CD4-positive, alpha-beta memory T cell (primary cell): ENCODE measurements around the gene CLCC1. TPM values are rescaled to one million over a fixed set of nuclear protein-coding genes. Genes with fewer than 3 reads are reported as not detected.
"Not testable (repeated sequence)": the region's sequence is repeated elsewhere in the genome, so short reads cannot be mapped to it uniquely, and the experiment has no call there.

Experiments used
- CTCF ChIA-PET: fragments of 350-600 bp; sonication (Branson Sonifier 250); formaldehyde crosslinking; loops from one replicate; lab custom pipeline; 2021; ENCODE audit warnings: inconsistent platforms; ENCODE audit not compliant: partially characterized antibody; lab: Charles Lee
- POLR2A ChIA-PET: fragments of 350-600 bp; sonication (Branson Sonifier 250); formaldehyde crosslinking; loops from one replicate; lab custom pipeline; 2021; ENCODE audit not compliant: partially characterized antibody; lab: Charles Lee
- DNase-seq, 5 donors: peaks; one replicate each; pipeline versions ENCODE4 v3.0.0 to v3.0.0-alpha.2; 2020 to 2022; ENCODE audit warnings: mixed read lengths in 1 of 5
- H3K27ac ChIP-seq: one replicate; pipeline ENCODE4 v1.7.0; 2013; ENCODE audit warnings: low read depth, low read length
- H3K27me3 ChIP-seq: 2 replicates; pipeline ENCODE4 v1.7.0; 2013; ENCODE audit warnings: mild to moderate bottlenecking, low read length, moderate library complexity; ENCODE audit not compliant: insufficient read depth
- H3K36me3 ChIP-seq: 2 replicates; pipeline ENCODE4 v1.7.0; 2013; ENCODE audit warnings: mild to moderate bottlenecking, low read length, moderate library complexity; ENCODE audit not compliant: insufficient read depth
- H3K4me1 ChIP-seq: 2 replicates; pipeline ENCODE4 v1.7.0; 2013; ENCODE audit warnings: mild to moderate bottlenecking, low read length, moderate library complexity; ENCODE audit not compliant: insufficient read depth
- H3K4me3 ChIP-seq, 2 donors: one replicate each; pipeline ENCODE4 v1.7.0; 2013; ENCODE audit warnings: low read length in 2 of 2, mild to moderate bottlenecking in 1 of 2
- H3K9me3 ChIP-seq, 2 donors: one replicate each; pipeline ENCODE4 v1.7.0; 2013; ENCODE audit warnings: low read length in 2 of 2, control low read depth in 1 of 2; ENCODE audit not compliant: control insufficient read depth in 1 of 2
- H3K27ac Mint-ChIP-seq, 7 donors: one replicate each; pipeline ENCODE4 v1.8.0; 2020 to 2021; ENCODE audit warnings: mixed read lengths in 7 of 7, mild to moderate bottlenecking in 6 of 7, inconsistent platforms in 3 of 7, moderate library complexity in 3 of 7
- H3K27me3 Mint-ChIP-seq, 2 donors: one replicate each; pipeline ENCODE4 v1.8.0; 2020 to 2021; ENCODE audit warnings: mixed read lengths in 2 of 2
- H3K36me3 Mint-ChIP-seq, 2 donors: one replicate each; pipeline ENCODE4 v1.8.0; 2020 to 2021; ENCODE audit warnings: mixed read lengths in 2 of 2, inconsistent platforms in 1 of 2, mild to moderate bottlenecking in 1 of 2
- H3K4me1 Mint-ChIP-seq, 4 donors: one replicate each; pipeline ENCODE4 v1.8.0; 2020 to 2021; ENCODE audit warnings: mixed read lengths in 4 of 4, mild to moderate bottlenecking in 1 of 4
- H3K4me3 Mint-ChIP-seq, 8 donors: one replicate each; pipeline ENCODE4 v1.8.0; 2020 to 2021; ENCODE audit warnings: mixed read lengths in 8 of 8, mild to moderate bottlenecking in 7 of 8, moderate library complexity in 6 of 8, inconsistent platforms in 3 of 8
- H3K9me3 Mint-ChIP-seq, 8 donors: one replicate each; pipeline ENCODE4 v1.8.0; 2020 to 2021; ENCODE audit warnings: mixed read lengths in 8 of 8, mild to moderate bottlenecking in 5 of 8, inconsistent platforms in 3 of 8, moderate library complexity in 1 of 8
- intact Hi-C: fragments of 100-400 bp; cut with micrococcal nuclease; formaldehyde crosslinking; loops from one replicate; pipeline ENCODE4 v1.15.1; 2023
- polyA plus RNA-seq, 2 donors: library from polyadenylated mRNA; unstranded; fragments of 300-500 nt; fragmentation: Illumina TruSeq; gene quantifications; one replicate each; pipeline ENCODE4 v1.2.3, GENCODE V29; 2021
- total RNA-seq, 2 experiments: library from RNA; stranded (reverse); gene quantifications; one replicate each; pipeline ENCODE4 v1.2.3, GENCODE V29; 2021

Gene CLCC1
- total RNA-seq (10 to 100 TPM; 29.7 to 31.6 TPM), polyA plus RNA-seq (10 to 100 TPM; 15.4 to 17.1 TPM)

GRCh38 chr1:108963052-108963686, at the start of gene CLCC1:
Gene CLCC1 (minus strand): TSS chr1:108963484. CDS start chr1:108950437, 13,047 bp downstream.
- Histone ChIP-seq H3K9me3 (no peaks in the 10 kb centered on the region), H3K27me3 (no peaks in the 10 kb centered on the region), H3K4me3 (peak within 1 kb of the TSS; percentile 68 to 79), H3K4me1 (peaks cover 25% of the 10 kb centered on the region), H3K36me3 (no peaks in the 10 kb centered on the region), H3K27ac (peak within 1 kb of the TSS; percentile 81)
- peak within 1 kb of the TSS; percentile 88 to 95 (median 90) for H3K4me3 Mint-ChIP-seq
- H3K27me3 Mint-ChIP-seq: no peaks in the 10 kb centered on the region
- intact Hi-C loops: loop anchor here (1.0 to 5.0 kb wide), 7 partner anchors 80 to 268 kb away; partner anchors contain the start of genes SARS1, STXBP3, TAF13 and WDR47
- H3K4me1 Mint-ChIP-seq: peaks cover 18 to 52% (median 31%) of the 10 kb centered on the region in 4 donors
- DNase-seq: peak; percentile 92 to 96 (median 94)
- no peaks in the 10 kb centered on the region for H3K9me3 Mint-ChIP-seq
- H3K27ac Mint-ChIP-seq: peak within 1 kb of the TSS; percentile 91 to 97 (median 96)
- ChIA-PET POLR2A (interaction anchor here (0.6 to 3.0 kb wide), 17 partner anchors 11 to 764 kb away, joined by 3 to 23 read pairs (median 6); partner anchors contain the start of genes ATXN7L2, HENMT1, PRPF38B and SARS1), CTCF (interaction anchor here (0.9 to 2.6 kb wide), 3 partner anchors 11 to 150 kb away, joined by 3 to 6 read pairs (median 3); a partner anchor contains a TSS)
- peaks cover 10 to 16% of the 10 kb centered on the region in 2 donors for H3K36me3 Mint-ChIP-seq

DNA sequence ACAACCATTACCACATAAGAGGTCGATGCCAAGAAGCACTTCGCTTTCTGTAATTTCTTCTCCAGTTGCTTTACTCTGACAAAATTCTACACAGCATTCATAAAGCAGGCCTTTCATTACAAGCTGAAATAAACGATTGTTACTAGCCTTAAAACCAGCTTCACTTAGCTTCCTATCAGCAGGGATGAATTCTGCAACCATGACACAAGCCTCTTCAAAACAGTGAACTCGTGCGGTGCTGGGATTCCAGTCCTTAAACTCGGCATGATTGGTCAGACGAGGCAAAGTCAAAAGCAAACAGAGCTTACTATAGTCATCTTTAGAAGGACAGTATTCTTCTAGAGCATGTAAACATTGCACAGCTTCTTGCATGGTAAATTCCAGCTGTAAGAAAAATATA, 48.1 kb upstream of the CLCC1 start:
- H3K27me3 Mint-ChIP-seq: no peaks in the 10 kb centered on the region
- POLR2A ChIA-PET: no interaction called here

GRCh38 chr1:108996622-108997021, 33.3 kb upstream of the CLCC1 start:
- H3K27me3 Mint-ChIP-seq, H3K9me3 ChIP-seq, H3K4me3 Mint-ChIP-seq, H3K27ac ChIP-seq, H3K4me1 Mint-ChIP-seq, H3K4me1 ChIP-seq, H3K36me3 ChIP-seq, CTCF ChIA-PET, DNase-seq, H3K27me3 ChIP-seq, H3K4me3 ChIP-seq, intact Hi-C loops: not testable (repeated sequence)
- peaks cover 42 to 52% of the 10 kb centered on the region in 2 donors for H3K36me3 Mint-ChIP-seq
- H3K27ac Mint-ChIP-seq: peak overlapping the region in 1 of 7 donors; percentile 41
- POLR2A ChIA-PET: interaction anchor here (1.1 kb wide), 1 partner anchor 34 kb away, joined by 3 read pairs; the partner anchor contains the start of gene CLCC1
- peaks cover 0 to 12% (median 5%) of the 10 kb centered on the region in 8 donors for H3K9me3 Mint-ChIP-seq

More for the DNA sequence above, 48.1 kb upstream of the CLCC1 start:
- Histone ChIP-seq H3K4me1 (no peaks in the 10 kb centered on the region), H3K9me3 (no peaks in the 10 kb centered on the region), H3K36me3 (peaks cover 14% of the 10 kb centered on the region), H3K27ac (no peak overlapping the region), H3K4me3 (no peak overlapping the region), H3K27me3 (no peaks in the 10 kb centered on the region)
- peaks cover 27 to 36% of the 10 kb centered on the region in 2 donors for H3K36me3 Mint-ChIP-seq
- DNase-seq: no peak
- peak overlapping the region in 2 of 7 donors; percentile 27 to 52 for H3K27ac Mint-ChIP-seq
- H3K4me3 Mint-ChIP-seq: no peak overlapping the region
- intact Hi-C loops: no loop called here
- peaks cover 0 to 2% (median 0%) of the 10 kb centered on the region in 8 donors for H3K9me3 Mint-ChIP-seq
- H3K4me1 Mint-ChIP-seq: no peaks in the 10 kb centered on the region
- CTCF ChIA-PET: interaction anchor here (0.6 to 1.7 kb wide), 2 partner anchors 10 to 1193 kb away, joined by 3 to 6 read pairs; no protein-coding TSS in a partner anchor

DNA sequence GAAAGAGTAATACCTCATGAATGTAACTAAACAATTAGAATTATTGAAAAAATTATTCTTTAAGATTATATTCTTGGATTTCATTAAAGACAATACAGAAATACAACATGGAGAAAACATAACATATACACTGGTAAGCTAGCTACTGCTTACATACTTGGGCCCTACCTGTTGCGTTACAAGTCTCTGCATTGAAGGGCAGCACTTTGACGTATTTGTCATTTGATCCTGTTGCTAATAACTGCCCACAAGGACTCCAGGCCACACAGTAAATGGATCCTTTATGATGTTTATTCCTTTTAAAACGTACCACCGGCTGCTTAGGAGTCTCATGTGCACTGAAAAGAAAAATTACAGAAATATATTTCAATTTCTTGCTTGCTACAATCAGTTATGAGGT, 19.8 kb upstream of the CLCC1 start:
- H3K4me3 Mint-ChIP-seq: no peak overlapping the region
- Histone ChIP-seq H3K27ac (no peak overlapping the region), H3K36me3 (no peaks in the 10 kb centered on the region), H3K4me3 (no peak overlapping the region), H3K27me3 (no peaks in the 10 kb centered on the region), H3K9me3 (no peaks in the 10 kb centered on the region), H3K4me1 (no peaks in the 10 kb centered on the region)
- H3K36me3 Mint-ChIP-seq: peaks cover 38 to 40% of the 10 kb centered on the region in 2 donors
- no peaks in the 10 kb centered on the region for H3K27me3 Mint-ChIP-seq
- no peaks in the 10 kb centered on the region for H3K9me3 Mint-ChIP-seq
- ChIA-PET CTCF (no interaction called here), POLR2A (no interaction called here)
- H3K4me1 Mint-ChIP-seq: peaks cover 0 to 3% (median 0%) of the 10 kb centered on the region in 4 donors
- no peak for DNase-seq
- no peak overlapping the region for H3K27ac Mint-ChIP-seq
- intact Hi-C loops: no loop called here

- DNase-seq: no peak
- H3K9me3 ChIP-seq: no peaks in the 10 kb centered on the region
- intact Hi-C loops: no loop called here
- ChIA-PET CTCF (no interaction called here), POLR2A (no interaction called here)
- H3K36me3 Mint-ChIP-seq: peaks cover 35 to 54% of the 10 kb centered on the region in 2 donors
- H3K9me3 Mint-ChIP-seq: peaks cover 0 to 2% (median 0%) of the 10 kb centered on the region in 8 donors
- no peak overlapping the region for H3K4me3 ChIP-seq
- H3K4me1 Mint-ChIP-seq: no peaks in the 10 kb centered on the region
- H3K4me1 ChIP-seq: no peaks in the 10 kb centered on the region
- H3K27ac ChIP-seq: no peak overlapping the region
- peak overlapping the region in 2 of 7 donors; percentile 77 to 79 for H3K27ac Mint-ChIP-seq
- no peaks in the 10 kb centered on the region for H3K27me3 Mint-ChIP-seq
- H3K36me3 ChIP-seq: no peaks in the 10 kb centered on the region
- H3K27me3 ChIP-seq: no peaks in the 10 kb centered on the region
- no peak overlapping the region for H3K4me3 Mint-ChIP-seq
Measured at GRCh38 chr1:108976658-108977057, 13.4 kb upstream of the CLCC1 start.

GRCh38 chr1:108972951-108973350, 9.7 kb upstream of the CLCC1 start:
- Histone ChIP-seq H3K27ac (no peak overlapping the region), H3K4me3 (no peak overlapping the region), H3K9me3 (no peaks in the 10 kb centered on the region), H3K36me3 (peaks cover 8% of the 10 kb centered on the region), H3K27me3 (no peaks in the 10 kb centered on the region), H3K4me1 (no peaks in the 10 kb centered on the region)
- ChIA-PET POLR2A (no interaction called here), CTCF (interaction anchor here (0.9 kb wide), 1 partner anchor 12 kb away, joined by 3 read pairs; no protein-coding TSS in a partner anchor)
- Mint-ChIP-seq H3K9me3 (peaks cover 0 to 2% (median 0%) of the 10 kb centered on the region in 8 donors), H3K27me3 (no peaks in the 10 kb centered on the region), H3K36me3 (peaks cover 27 to 45% of the 10 kb centered on the region in 2 donors), H3K4me3 (no peak overlapping the region), H3K27ac (peak overlapping the region in 1 of 7 donors; percentile 57), H3K4me1 (no peaks in the 10 kb centered on the region)
- DNase-seq: no peak
- intact Hi-C loops: no loop called here

DNA sequence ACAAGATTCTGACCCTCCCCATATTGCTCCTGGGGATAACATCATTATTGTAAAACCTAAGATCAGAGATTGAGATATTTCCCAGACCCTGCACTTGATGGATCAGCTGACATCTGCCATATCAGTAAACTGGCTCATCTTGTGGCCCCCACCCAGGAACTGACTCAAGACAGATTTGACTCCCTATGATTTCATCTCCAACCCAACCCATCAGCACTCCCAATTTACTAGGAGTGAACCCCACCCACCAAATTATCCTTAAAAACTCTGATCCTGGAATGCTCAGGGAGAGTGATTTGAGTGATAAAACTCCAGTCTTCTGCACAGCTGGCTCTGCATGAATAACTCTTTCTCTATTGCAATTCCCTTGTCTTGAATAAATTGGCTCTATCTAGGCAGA, 6.1 kb upstream of the CLCC1 start:
- Mint-ChIP-seq H3K4me3 (no peak overlapping the region), H3K36me3 (peaks cover 13 to 32% of the 10 kb centered on the region in 2 donors), H3K9me3 (no peaks in the 10 kb centered on the region), H3K4me1 (peaks cover 0 to 1% (median under 1%) of the 10 kb centered on the region in 4 donors), H3K27me3 (no peaks in the 10 kb centered on the region), H3K27ac (no peak overlapping the region)
- Histone ChIP-seq H3K4me3 (no peak overlapping the region), H3K4me1 (no peaks in the 10 kb centered on the region), H3K9me3 (no peaks in the 10 kb centered on the region), H3K27ac (no peak overlapping the region), H3K36me3 (peaks cover 8% of the 10 kb centered on the region), H3K27me3 (no peaks in the 10 kb centered on the region)
- no peak for DNase-seq
- ChIA-PET POLR2A (interaction anchor here (1.0 kb wide), 1 partner anchor 131 kb away, joined by 3 read pairs; no protein-coding TSS in a partner anchor), CTCF (interaction anchor here (1.6 kb wide), 1 partner anchor 8 kb away, joined by 3 read pairs; no protein-coding TSS in a partner anchor)
- intact Hi-C loops: no loop called here
